SW 1271 (cell line): ENCODE data around the gene GPRIN1.
"Not testable (repeated sequence)": the region's sequence is repeated elsewhere in the genome, so short reads cannot be mapped to it uniquely, and the experiment has no call there.

ENCODE experiments used
- DNase-seq, 2 experiments: peaks; one replicate each; lab custom pipeline; 2025; lab: John Stamatoyannopoulos, UW

Gene GPRIN1

GRCh38 chr5:176575066-176575465 lies 34.9 kb downstream of the GPRIN1 start:
- DNase-seq, result no peak

GRCh38 chr5:176574297-176574591 lies 35.7 kb downstream of the GPRIN1 start:
- DNase-seq, result no peak

- peak in 1 of 2 experiments; percentile 44 for DNase-seq
Measured at GRCh38 chr5:176573564-176574296, 36.2 kb downstream of the GPRIN1 start.

GRCh38 chr5:176570044-176570443 lies 39.9 kb downstream of the GPRIN1 start:
- DNase-seq, result no peak

GRCh38 chr5:176568657-176569056 lies 41.3 kb downstream of the GPRIN1 start:
- DNase-seq, result no peak

GRCh38 chr5:176565760-176566288 lies 44.1 kb downstream of the GPRIN1 start:
- DNase-seq, result no peak

- DNase-seq, result no peak
Measured at GRCh38 chr5:176564002-176564401, 46.0 kb downstream of the GPRIN1 start.

GRCh38 chr5:176562189-176562588 lies 47.8 kb downstream of the GPRIN1 start:
- no peak for DNase-seq

- DNase-seq, result no peak
Measured at GRCh38 chr5:176561259-176561658, 48.7 kb downstream of the GPRIN1 start.

GRCh38 chr5:176560364-176560763 lies 49.6 kb downstream of the GPRIN1 start:
- no peak for DNase-seq

GRCh38 chr5:176559683-176560082 lies 50.3 kb downstream of the GPRIN1 start:
- DNase-seq, result no peak

GRCh38 chr5:176557846-176558245 lies 52.1 kb downstream of the GPRIN1 start:
- no peak for DNase-seq

GRCh38 chr5:176553260-176554085 lies 56.5 kb downstream of the GPRIN1 start:
- no peak for DNase-seq

- no peak for DNase-seq
Measured at GRCh38 chr5:176552332-176552869, 57.6 kb downstream of the GPRIN1 start.

- DNase-seq, result not testable (repeated sequence)
Measured at GRCh38 chr5:176550937-176551336, 59.0 kb downstream of the GPRIN1 start.

GRCh38 chr5:176550275-176550831 lies 59.6 kb downstream of the GPRIN1 start:
- no peak for DNase-seq

GRCh38 chr5:176549871-176550270 lies 60.1 kb downstream of the GPRIN1 start:
- DNase-seq, result no peak

- no peak for DNase-seq
Measured at GRCh38 chr5:176548967-176549444, 61.0 kb downstream of the GPRIN1 start, which contains the start of gene CDHR2. Gene CDHR2 (plus strand): TSS chr5:176549342. CDS start chr5:176565353, 16,011 bp downstream.

GRCh38 chr5:176547802-176548201 lies 62.2 kb downstream of the GPRIN1 start:
- peak in 1 of 2 experiments; percentile 24 for DNase-seq
